WTC11 (cell line): ENCODE results near the gene CACNG4.

ENCODE experiments used
- CREM ChIP-seq: sonication (generic); formaldehyde crosslinking; IDR thresholded peaks from 2 replicates; pipeline ENCODE4 v1.8.1; 2022; ENCODE audit warnings: mild to moderate bottlenecking, missing genetic modification reagents, moderate library complexity
- ELF4 ChIP-seq: sonication (generic); formaldehyde crosslinking; IDR thresholded peaks from 2 replicates; pipeline ENCODE4 v1.8.1; 2022; ENCODE audit warnings: low read depth, mild to moderate bottlenecking, moderate library complexity, missing genetic modification reagents
- IRF2 ChIP-seq: sonication (generic); formaldehyde crosslinking; IDR thresholded peaks from 2 replicates; pipeline ENCODE4 v1.8.0; 2022; ENCODE audit warnings: low read depth, missing genetic modification reagents, borderline replicate concordance
- JAZF1 ChIP-seq: fragments of 250-450 bp; sonication (Bioruptor Pico); IDR thresholded peaks from 2 replicates; pipeline ENCODE4 v1.9.0; 2021; ENCODE audit warnings: moderate library complexity, mild to moderate bottlenecking, inconsistent platforms
- JUN ChIP-seq: sonication (generic); formaldehyde crosslinking; IDR thresholded peaks from 2 replicates; pipeline ENCODE4 v1.8.0; 2023; ENCODE audit warnings: mild to moderate bottlenecking, missing genetic modification reagents
- ZNF138 ChIP-seq: sonication (generic); formaldehyde crosslinking; conservative IDR thresholded peaks from 2 replicates; pipeline ENCODE4 v1.8.1; 2022; ENCODE audit warnings: mild to moderate bottlenecking, moderate library complexity, missing genetic modification reagents
- ZNF317 ChIP-seq: sonication (generic); formaldehyde crosslinking; IDR thresholded peaks from 2 replicates; pipeline ENCODE4 v1.8.1; 2023; ENCODE audit warnings: low read depth, mild to moderate bottlenecking, moderate library complexity, missing genetic modification reagents, borderline replicate concordance
- TF ChIP-seq, protein P1 (sequence below): sonication (generic); formaldehyde crosslinking; IDR thresholded peaks from 2 replicates; pipeline ENCODE4 v1.8.0; 2022; ENCODE audit warnings: mild to moderate bottlenecking, missing genetic modification reagents
- TF ChIP-seq, protein P2 (sequence below): fragments of 200-600 bp; IDR thresholded peaks from 2 replicates; pipeline ENCODE4 v1.8.0; 2022; ENCODE audit warnings: antibody characterized with exemption
- TF ChIP-seq, protein P3 (sequence below): sonication (generic); formaldehyde crosslinking; IDR thresholded peaks from 2 replicates; pipeline ENCODE4 v1.8.1; 2023; ENCODE audit warnings: mild to moderate bottlenecking, missing genetic modification reagents, moderate library complexity
- TF ChIP-seq, protein P4 (sequence below): sonication (generic); formaldehyde crosslinking; IDR thresholded peaks from 2 replicates; pipeline ENCODE4 v1.8.0; 2022; ENCODE audit warnings: mild to moderate bottlenecking, missing genetic modification reagents
- TF ChIP-seq, protein P5 (sequence below): sonication (generic); formaldehyde crosslinking; IDR thresholded peaks from 2 replicates; pipeline ENCODE4 v1.8.0; 2022; ENCODE audit warnings: mild to moderate bottlenecking, missing genetic modification reagents
- TF ChIP-seq, protein P6 (sequence below): sonication (generic); formaldehyde crosslinking; IDR thresholded peaks from 2 replicates; pipeline ENCODE4 v1.8.1; 2023; ENCODE audit warnings: mild to moderate bottlenecking, missing genetic modification reagents, moderate library complexity

DNA sequence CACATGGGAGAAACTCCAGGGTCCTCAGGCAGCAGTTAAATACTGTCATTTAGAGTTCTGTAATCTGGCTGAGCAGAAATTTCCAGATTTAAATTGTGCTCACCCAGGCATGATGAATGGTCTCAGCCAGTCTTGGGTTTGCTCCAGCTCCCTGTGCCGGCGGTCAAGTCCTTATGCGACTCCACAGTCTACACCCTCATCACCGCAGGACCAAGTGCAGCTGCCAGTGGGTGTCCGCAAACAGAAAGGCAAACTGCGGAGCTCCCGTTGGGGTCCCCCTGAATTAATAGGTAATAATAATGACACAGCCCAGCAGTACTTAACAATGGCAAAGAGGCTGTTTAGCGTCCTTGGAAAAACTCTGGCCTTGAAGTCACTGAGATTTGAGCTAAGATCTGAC lies 3.9 kb upstream of the CACNG4 start:
- TF ChIP-seq, protein P1, sequence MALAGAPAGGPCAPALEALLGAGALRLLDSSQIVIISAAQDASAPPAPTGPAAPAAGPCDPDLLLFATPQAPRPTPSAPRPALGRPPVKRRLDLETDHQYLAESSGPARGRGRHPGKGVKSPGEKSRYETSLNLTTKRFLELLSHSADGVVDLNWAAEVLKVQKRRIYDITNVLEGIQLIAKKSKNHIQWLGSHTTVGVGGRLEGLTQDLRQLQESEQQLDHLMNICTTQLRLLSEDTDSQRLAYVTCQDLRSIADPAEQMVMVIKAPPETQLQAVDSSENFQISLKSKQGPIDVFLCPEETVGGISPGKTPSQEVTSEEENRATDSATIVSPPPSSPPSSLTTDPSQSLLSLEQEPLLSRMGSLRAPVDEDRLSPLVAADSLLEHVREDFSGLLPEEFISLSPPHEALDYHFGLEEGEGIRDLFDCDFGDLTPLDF (CRISPR knock-in tag) = no peak
- TF ChIP-seq ZNF317 = no peak
- no peak for TF ChIP-seq ZNF138 (CRISPR knock-in tag)
- TF ChIP-seq, protein P2, sequence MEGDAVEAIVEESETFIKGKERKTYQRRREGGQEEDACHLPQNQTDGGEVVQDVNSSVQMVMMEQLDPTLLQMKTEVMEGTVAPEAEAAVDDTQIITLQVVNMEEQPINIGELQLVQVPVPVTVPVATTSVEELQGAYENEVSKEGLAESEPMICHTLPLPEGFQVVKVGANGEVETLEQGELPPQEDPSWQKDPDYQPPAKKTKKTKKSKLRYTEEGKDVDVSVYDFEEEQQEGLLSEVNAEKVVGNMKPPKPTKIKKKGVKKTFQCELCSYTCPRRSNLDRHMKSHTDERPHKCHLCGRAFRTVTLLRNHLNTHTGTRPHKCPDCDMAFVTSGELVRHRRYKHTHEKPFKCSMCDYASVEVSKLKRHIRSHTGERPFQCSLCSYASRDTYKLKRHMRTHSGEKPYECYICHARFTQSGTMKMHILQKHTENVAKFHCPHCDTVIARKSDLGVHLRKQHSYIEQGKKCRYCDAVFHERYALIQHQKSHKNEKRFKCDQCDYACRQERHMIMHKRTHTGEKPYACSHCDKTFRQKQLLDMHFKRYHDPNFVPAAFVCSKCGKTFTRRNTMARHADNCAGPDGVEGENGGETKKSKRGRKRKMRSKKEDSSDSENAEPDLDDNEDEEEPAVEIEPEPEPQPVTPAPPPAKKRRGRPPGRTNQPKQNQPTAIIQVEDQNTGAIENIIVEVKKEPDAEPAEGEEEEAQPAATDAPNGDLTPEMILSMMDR = no peak
- TF ChIP-seq, protein P3, sequence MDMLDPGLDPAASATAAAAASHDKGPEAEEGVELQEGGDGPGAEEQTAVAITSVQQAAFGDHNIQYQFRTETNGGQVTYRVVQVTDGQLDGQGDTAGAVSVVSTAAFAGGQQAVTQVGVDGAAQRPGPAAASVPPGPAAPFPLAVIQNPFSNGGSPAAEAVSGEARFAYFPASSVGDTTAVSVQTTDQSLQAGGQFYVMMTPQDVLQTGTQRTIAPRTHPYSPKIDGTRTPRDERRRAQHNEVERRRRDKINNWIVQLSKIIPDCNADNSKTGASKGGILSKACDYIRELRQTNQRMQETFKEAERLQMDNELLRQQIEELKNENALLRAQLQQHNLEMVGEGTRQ (CRISPR knock-in tag) = no peak
- no peak for TF ChIP-seq IRF2 (CRISPR knock-in tag)
- TF ChIP-seq JAZF1 (CRISPR knock-in tag) = no peak
- no peak for TF ChIP-seq CREM
- no peak for TF ChIP-seq ELF4
- TF ChIP-seq, protein P4, sequence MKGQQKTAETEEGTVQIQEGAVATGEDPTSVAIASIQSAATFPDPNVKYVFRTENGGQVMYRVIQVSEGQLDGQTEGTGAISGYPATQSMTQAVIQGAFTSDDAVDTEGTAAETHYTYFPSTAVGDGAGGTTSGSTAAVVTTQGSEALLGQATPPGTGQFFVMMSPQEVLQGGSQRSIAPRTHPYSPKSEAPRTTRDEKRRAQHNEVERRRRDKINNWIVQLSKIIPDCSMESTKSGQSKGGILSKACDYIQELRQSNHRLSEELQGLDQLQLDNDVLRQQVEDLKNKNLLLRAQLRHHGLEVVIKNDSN (CRISPR knock-in tag) = no peak
- TF ChIP-seq JUN (CRISPR knock-in tag) = no peak
- TF ChIP-seq, protein P5, sequence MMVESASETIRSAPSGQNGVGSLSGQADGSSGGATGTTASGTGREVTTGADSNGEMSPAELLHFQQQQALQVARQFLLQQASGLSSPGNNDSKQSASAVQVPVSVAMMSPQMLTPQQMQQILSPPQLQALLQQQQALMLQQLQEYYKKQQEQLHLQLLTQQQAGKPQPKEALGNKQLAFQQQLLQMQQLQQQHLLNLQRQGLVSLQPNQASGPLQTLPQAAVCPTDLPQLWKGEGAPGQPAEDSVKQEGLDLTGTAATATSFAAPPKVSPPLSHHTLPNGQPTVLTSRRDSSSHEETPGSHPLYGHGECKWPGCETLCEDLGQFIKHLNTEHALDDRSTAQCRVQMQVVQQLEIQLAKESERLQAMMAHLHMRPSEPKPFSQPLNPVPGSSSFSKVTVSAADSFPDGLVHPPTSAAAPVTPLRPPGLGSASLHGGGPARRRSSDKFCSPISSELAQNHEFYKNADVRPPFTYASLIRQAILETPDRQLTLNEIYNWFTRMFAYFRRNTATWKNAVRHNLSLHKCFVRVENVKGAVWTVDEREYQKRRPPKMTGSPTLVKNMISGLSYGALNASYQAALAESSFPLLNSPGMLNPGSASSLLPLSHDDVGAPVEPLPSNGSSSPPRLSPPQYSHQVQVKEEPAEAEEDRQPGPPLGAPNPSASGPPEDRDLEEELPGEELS (CRISPR knock-in tag) = no peak
- TF ChIP-seq, protein P6, sequence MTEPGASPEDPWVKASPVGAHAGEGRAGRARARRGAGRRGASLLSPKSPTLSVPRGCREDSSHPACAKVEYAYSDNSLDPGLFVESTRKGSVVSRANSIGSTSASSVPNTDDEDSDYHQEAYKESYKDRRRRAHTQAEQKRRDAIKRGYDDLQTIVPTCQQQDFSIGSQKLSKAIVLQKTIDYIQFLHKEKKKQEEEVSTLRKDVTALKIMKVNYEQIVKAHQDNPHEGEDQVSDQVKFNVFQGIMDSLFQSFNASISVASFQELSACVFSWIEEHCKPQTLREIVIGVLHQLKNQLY (CRISPR knock-in tag) = no peak
